Stimulated activated CD8-positive, alpha-beta memory T cell treated with anti-CD3 and anti-CD28 coated beads, Interleukin-7, amount 100 ng/mL, for 24 hours (primary cell): ENCODE results near the gene TMEM271.

Experiments used
- DNase-seq: peaks from one replicate; pipeline ENCODE4 v3.0.0-alpha.2; 2020; ENCODE audit warnings: low read depth

TMEM271 gene

GRCh38 chr4:532588-533317 is 43.3 kb downstream of the TMEM271 start:
- DNase-seq: no peak

GRCh38 chr4:531721-532565 is 44.2 kb downstream of the TMEM271 start:
- no peak for DNase-seq

- no peak for DNase-seq
These were observed 45.0 kb downstream of the TMEM271 start for GRCh38 chr4:531076-531475.

GRCh38 chr4:530017-530781 is 45.9 kb downstream of the TMEM271 start:
- no peak for DNase-seq

GRCh38 chr4:529563-529962 is 46.5 kb downstream of the TMEM271 start:
- DNase-seq: no peak

- DNase-seq: no peak
These were observed 47.3 kb downstream of the TMEM271 start for GRCh38 chr4:528835-529234.

GRCh38 chr4:528296-528695 is 47.8 kb downstream of the TMEM271 start:
- DNase-seq: no peak

GRCh38 chr4:526971-527460 is 49.1 kb downstream of the TMEM271 start:
- no peak for DNase-seq

GRCh38 chr4:526189-526909 is 49.7 kb downstream of the TMEM271 start:
- DNase-seq: no peak

GRCh38 chr4:525660-526059 is 50.4 kb downstream of the TMEM271 start:
- DNase-seq: no peak

- no peak for DNase-seq
These were observed 51.9 kb downstream of the TMEM271 start for GRCh38 chr4:524196-524595.
